Endothelial cell of umbilical vein (primary cell): ENCODE results near the gene DCLK2. TPM values are rescaled to one million over a fixed set of nuclear protein-coding genes. Genes with fewer than 3 reads are reported as not detected.

Experiments used
- BruUV-seq: library from RNA; stranded (reverse); fragments of 400-500 nt; replicated peaks from 2 replicates; lab custom pipeline; 2021; lab: Mats Ljungman, UMichigan
- CTCF ChIA-PET: fragments of 300-600, 350-600 bp; sonication (Branson Sonifier 250); formaldehyde crosslinking; loops from one replicate; lab custom pipeline; 2021; ENCODE audit warnings: antibody characterized with exemption, inconsistent platforms; lab: Charles Lee
- POLR2A ChIA-PET: fragments of 300-600, 350-600 bp; sonication (Branson Sonifier 250); formaldehyde crosslinking; loops from one replicate; lab custom pipeline; 2021; ENCODE audit warnings: antibody characterized with exemption, inconsistent platforms; lab: Charles Lee
- DNase-seq: peaks from one replicate; pipeline ENCODE4 v3.0.0-alpha.2; 2011; ENCODE audit warnings: low read depth, low spot score
- FAIRE-seq: peaks from 2 replicates; lab custom pipeline; 2011; peaks lifted over from hg19 to GRCh38; lab: Jason Lieb, UNC
- H2AFZ ChIP-seq: 2 replicates; pipeline ENCODE4 v1.6.0; 2012; ENCODE audit warnings: low read depth, low read length, control low read depth, inconsistent platforms
- H3K27ac ChIP-seq: 2 replicates; pipeline ENCODE4 v1.5.1; 2011; ENCODE audit warnings: low read depth, mild to moderate bottlenecking, control low read depth, low read length, moderate library complexity; ENCODE audit not compliant: insufficient read depth
- H3K27me3 ChIP-seq, 2 experiments: 2 replicates each; pipeline versions ENCODE4 v1.6.0 to v1.6.1; 2011; ENCODE audit warnings: low read length in 2 of 2, mixed read lengths in 1 of 2; ENCODE audit not compliant: control insufficient read depth in 2 of 2, insufficient read depth in 2 of 2
- H3K36me3 ChIP-seq, 2 experiments: 2 replicates in 1 of 2; 3 replicates in 1 of 2; pipeline ENCODE4 v1.5.1; 2011; ENCODE audit warnings: low read length in 2 of 2, mild to moderate bottlenecking in 1 of 2, moderate library complexity in 1 of 2; ENCODE audit not compliant: control insufficient read depth in 2 of 2, insufficient read depth in 2 of 2; ENCODE audit errors: extremely low read depth in 1 of 2
- H3K4me1 ChIP-seq: 3 replicates; pipeline ENCODE4 v1.5.1; 2011; ENCODE audit warnings: mild to moderate bottlenecking, low read length; ENCODE audit not compliant: control insufficient read depth, insufficient read depth; ENCODE audit errors: extremely low read depth
- H3K4me2 ChIP-seq: 2 replicates; pipeline ENCODE4 v1.6.1; 2011; ENCODE audit warnings: low read length, control low read depth, mixed read lengths; ENCODE audit not compliant: insufficient read depth
- H3K4me3 ChIP-seq, 3 experiments: fragments of 200-600 bp in 1 of 3; sonication (generic), shearing (Covaris generic) in 1 of 3; replicated peaks in 1 of 3; 2 replicates each; pipeline ENCODE4 v1.5.1; 2011 to 2016; ENCODE audit warnings: control low read depth in 3 of 3, low read length in 3 of 3, mild to moderate bottlenecking in 2 of 3, inconsistent platforms in 1 of 3, low read depth in 1 of 3, moderate library complexity in 1 of 3; ENCODE audit not compliant: insufficient read depth in 1 of 3
- H3K79me2 ChIP-seq: 2 replicates; pipeline ENCODE4 v1.6.0; 2012; ENCODE audit warnings: low read length, inconsistent platforms; ENCODE audit not compliant: control insufficient read depth, insufficient read depth
- H3K9ac ChIP-seq: replicated peaks from 2 replicates; pipeline ENCODE3; 2011; ENCODE audit warnings: low read length, control low read depth; ENCODE audit not compliant: insufficient read depth; ENCODE audit errors: extremely low read depth
- H3K9me1 ChIP-seq: replicated peaks from 3 replicates; pipeline ENCODE4 v1.6.0; 2011; ENCODE audit warnings: mild to moderate bottlenecking, low read length; ENCODE audit not compliant: control insufficient read depth, insufficient read depth; ENCODE audit errors: extremely low read depth
- H3K9me3 ChIP-seq: replicated peaks from 2 replicates; pipeline ENCODE4 v1.5.1; 2012; ENCODE audit warnings: low read length, inconsistent platforms; ENCODE audit not compliant: control insufficient read depth, insufficient read depth
- H4K20me1 ChIP-seq: replicated peaks from 2 replicates; pipeline ENCODE3; 2011; ENCODE audit warnings: mild to moderate bottlenecking, low read length; ENCODE audit not compliant: control insufficient read depth, insufficient read depth; ENCODE audit errors: extremely low read depth
- CTCF ChIP-seq, 2 donors: IDR thresholded peaks; 1 replicate in 1 of 2; 2 replicates in 1 of 2; pipeline ENCODE4 v1.5.1; 2011; ENCODE audit warnings: low read length in 2 of 2, mild to moderate bottlenecking in 2 of 2, moderate library complexity in 2 of 2, control low read depth in 1 of 2, inconsistent platforms in 1 of 2, low read depth in 1 of 2; ENCODE audit not compliant: insufficient read depth in 1 of 2; ENCODE audit errors: extremely low read depth in 1 of 2
- EZH2 ChIP-seq: IDR thresholded peaks from 2 replicates; pipeline ENCODE4 v1.6.1; 2012; ENCODE audit warnings: borderline replicate concordance, low read depth, mild to moderate bottlenecking, moderate library complexity, low read length, inconsistent platforms; ENCODE audit not compliant: severe bottlenecking
- FOS ChIP-seq: IDR thresholded peaks from 2 replicates; pipeline ENCODE4 v1.6.1; 2011; ENCODE audit warnings: mild to moderate bottlenecking, low read length, moderate library complexity, borderline replicate concordance; ENCODE audit not compliant: insufficient read depth
- GATA2 ChIP-seq: IDR thresholded peaks from 2 replicates; pipeline ENCODE4 v1.7.0; 2011; ENCODE audit warnings: low read depth, mild to moderate bottlenecking, moderate library complexity, mixed read lengths, low read length; ENCODE audit not compliant: insufficient read length, insufficient read depth
- JUN ChIP-seq: IDR thresholded peaks from 2 replicates; pipeline ENCODE4 v1.6.1; 2011; ENCODE audit warnings: borderline replicate concordance, low read depth; ENCODE audit not compliant: insufficient read length, insufficient read depth
- MAX ChIP-seq: IDR thresholded peaks from 2 replicates; pipeline ENCODE4 v1.6.1; 2011; ENCODE audit not compliant: insufficient read depth, insufficient read length
- MYC ChIP-seq: IDR thresholded peaks from one replicate; pipeline ENCODE4 v1.6.1; 2011; ENCODE audit warnings: mild to moderate bottlenecking, low read depth, low read length
- POLR2A ChIP-seq: IDR thresholded peaks from 2 replicates; pipeline ENCODE4 v1.6.1; 2012; ENCODE audit warnings: low read depth, mild to moderate bottlenecking, control low read depth, low read length
- POLR2AphosphoS5 ChIP-seq: IDR thresholded peaks from 2 replicates; pipeline ENCODE4 v1.6.1; 2012; ENCODE audit warnings: low read depth, mild to moderate bottlenecking, control low read depth, low read length, moderate library complexity; ENCODE audit not compliant: insufficient read depth
- dilution Hi-C: fragments of 300-500 bp; cut with MboI; formaldehyde crosslinking; loops from one replicate; pipeline ENCODE4 v1.15.0; 2019; ENCODE audit warnings: low sequenced_read_pairs; ENCODE audit not compliant: extremely low pct_ligation_motif_present
- intact Hi-C: fragments of 100-400 bp; cut with micrococcal nuclease; formaldehyde crosslinking; loops from one replicate; pipeline ENCODE4 v1.10.0; 2022
- polyA plus RNA-seq, 4 experiments: library from polyadenylated mRNA; depleted of rRNA in 3 of 4; stranded (reverse) in 3 of 4; unstranded in 1 of 4; fragments of >200 nt; gene quantifications; 2 replicates each; pipeline versions ENCODE4 v1.2.1 to v1.2.3, GENCODE V29; 2011 to 2012; ENCODE audit warnings: missing spikeins in 1 of 4
- total RNA-seq: library from RNA; stranded (reverse); gene quantifications from 2 replicates; pipeline ENCODE4 v1.2.3, GENCODE V29; 2021

The DCLK2 gene
- total and polyA plus RNA-seq, 2 donors (not counting 3 experiments of a cell fraction or from before 2014, with no cell fraction given), result 1.7 to 4.7 TPM

GRCh38 chr4:150206954-150207353 is 128.7 kb downstream of the DCLK2 start:
- POLR2A ChIA-PET, result no interaction called here
- H3K9ac ChIP-seq, result no peak overlapping the region
- FAIRE-seq, result no peak
- no peaks in the 10 kb centered on the region for H3K9me1 ChIP-seq
- no peaks in the 10 kb centered on the region for H3K27me3 ChIP-seq
- H3K79me2 ChIP-seq, result no peaks in the 10 kb centered on the region
- no peak for DNase-seq
- dilution Hi-C loops (no loop called here), intact Hi-C loops (no loop called here)
- no peaks in the 10 kb centered on the region for H3K4me1 ChIP-seq
- no TSS peak for BruUV-seq
- H3K4me3 ChIP-seq, result no peak overlapping the region
- H3K4me2 ChIP-seq, result no peak overlapping the region
- H3K9me3 ChIP-seq, result no peaks in the 10 kb centered on the region
- H3K27ac ChIP-seq, result no peak overlapping the region
- TF ChIP-seq POLR2A (no peak), MAX (no peak), MYC (no peak), FOS (no peak), CTCF (IDR thresholded peaks at IDR 0.05; ENCODE audit: extremely low read depth in 1 of 2, insufficient read depth in 1 of 2, low read depth in 1 of 2, low read length in 2 of 2) (no peak), JUN (no peak), POLR2AphosphoS5 (no peak), GATA2 (no peak), EZH2 (no peak)
- H2AFZ ChIP-seq, result no peak overlapping the region
- CTCF ChIA-PET, result interaction anchor here (1.2 to 7.5 kb wide), 6 partner anchors 10 to 201 kb away, joined by 4 to 299 read pairs (median 5); no protein-coding TSS in a partner anchor
- H3K36me3 ChIP-seq, result no peaks in the 10 kb centered on the region
- no peaks in the 10 kb centered on the region for H4K20me1 ChIP-seq
